HepG2 (cell line): ENCODE results near the gene DCDC2. TPM values are rescaled to one million over a fixed set of nuclear protein-coding genes. Genes with fewer than 3 reads are reported as not detected.

ENCODE experiments used
- ATAC-seq: fragments of 200-7000 bp; cut with Tn5 transposase; 3 replicates; pipeline ENCODE4 v1.9.1; 2020; ENCODE audit warnings: mild to moderate bottlenecking, moderate library complexity
- BruUV-seq: library from RNA; stranded (reverse); fragments of 400-500 nt; replicated peaks from 2 replicates; lab custom pipeline; 2021; lab: Mats Ljungman, UMichigan
- CTCF ChIA-PET: fragments of 300-600 bp; formaldehyde crosslinking; extraction: SDS; loops from one replicate; lab custom pipeline; 2021; ENCODE audit warnings: low total read pairs, inconsistent platforms, low intra/inter-chr PET ratio; lab: Yijun Ruan, JAX
- POLR2A ChIA-PET: fragments of 350-600 bp; sonication (Branson Sonifier 250); formaldehyde crosslinking; loops from one replicate; lab custom pipeline; 2020; ENCODE audit warnings: antibody characterized with exemption, inconsistent platforms; lab: Yijun Ruan, JAX
- DNase-seq: peaks from one replicate; pipeline ENCODE4 v3.0.0-alpha.2; 2015; ENCODE audit warnings: low spot score
- FAIRE-seq: peaks from 3 replicates; lab custom pipeline; 2011; peaks lifted over from hg19 to GRCh38; lab: Jason Lieb, UNC
- H2AFZ ChIP-seq: one replicate; pipeline ENCODE4 v1.6.1; 2011; ENCODE audit warnings: low read length, inconsistent platforms
- H3K27ac ChIP-seq: fragments of 300-600 bp; 3 replicates; pipeline ENCODE4 v1.8.0; 2011; ENCODE audit warnings: mixed run types, mild to moderate bottlenecking, mixed read lengths, low read length, inconsistent platforms; ENCODE audit not compliant: insufficient read depth; ENCODE audit errors: extremely low read length
- H3K27me3 ChIP-seq, 2 experiments: fragments of 200-600 bp in 1 of 2; 2 replicates in 1 of 2; 3 replicates in 1 of 2; pipeline versions ENCODE4 v1.6.0 to v1.8.0; 2011; ENCODE audit warnings: low read length in 2 of 2, mild to moderate bottlenecking in 2 of 2, moderate library complexity in 2 of 2, inconsistent platforms in 1 of 2; ENCODE audit not compliant: insufficient read depth in 2 of 2, control insufficient read depth in 1 of 2
- H3K36me3 ChIP-seq, 2 experiments: fragments of 200-600 bp in 1 of 2; replicated peaks in 1 of 2; 2 replicates in 1 of 2; 3 replicates in 1 of 2; pipeline versions ENCODE4 v1.5.1 to v1.8.0; 2011; ENCODE audit warnings: low read length in 2 of 2, inconsistent platforms in 1 of 2; ENCODE audit not compliant: insufficient read depth in 2 of 2, control insufficient read depth in 1 of 2
- H3K4me1 ChIP-seq: 2 replicates; pipeline ENCODE4 v1.5.1; 2012; ENCODE audit warnings: low read length, inconsistent platforms; ENCODE audit not compliant: insufficient read depth
- H3K4me2 ChIP-seq: 2 replicates; pipeline ENCODE4 v1.6.0; 2011; ENCODE audit warnings: low read depth, low read length, inconsistent platforms
- H3K4me3 ChIP-seq, 3 experiments: fragments of 200-600 bp in 1 of 3; sonication (generic), shearing (Covaris generic) in 1 of 3; replicated peaks in 1 of 3; 2 replicates each; pipeline ENCODE4 v1.5.1; 2011 to 2016; ENCODE audit warnings: low read length in 3 of 3, inconsistent platforms in 2 of 3, low read depth in 2 of 3, mild to moderate bottlenecking in 2 of 3, control low read depth in 1 of 3, mixed read lengths in 1 of 3; ENCODE audit not compliant: insufficient read depth in 1 of 3
- H3K79me2 ChIP-seq: one replicate; pipeline ENCODE4 v1.6.1; 2011; ENCODE audit warnings: low read length, inconsistent platforms; ENCODE audit not compliant: insufficient read depth
- H3K9ac ChIP-seq: 2 replicates; pipeline ENCODE4 v1.6.0; 2011; ENCODE audit warnings: mild to moderate bottlenecking, low read depth, low read length, inconsistent platforms; ENCODE audit not compliant: insufficient read depth
- H3K9me3 ChIP-seq: 2 replicates; pipeline ENCODE4 v1.5.1; 2012; ENCODE audit warnings: mild to moderate bottlenecking, low read length
- H4K20me1 ChIP-seq: 2 replicates; pipeline ENCODE4 v1.6.0; 2011; ENCODE audit warnings: inconsistent platforms, mild to moderate bottlenecking, low read length, moderate library complexity; ENCODE audit not compliant: insufficient read depth
- MAZ ChIP-seq, 2 experiments: sonication (generic) in 1 of 2; formaldehyde crosslinking in 1 of 2; IDR thresholded peaks; 2 replicates each; pipeline versions ENCODE4 v1.5.0 to v1.6.1; 2012 to 2020; ENCODE audit warnings: low read depth in 2 of 2, mild to moderate bottlenecking in 2 of 2, borderline replicate concordance in 1 of 2, improper control_type of control experiment in 1 of 2, low read length in 1 of 2, missing genetic modification reagents in 1 of 2, moderate library complexity in 1 of 2
- NCOR1 ChIP-seq: fragments of 200-600 bp; sonication (generic); IDR thresholded peaks from 2 replicates; pipeline ENCODE4 v1.7.0; 2017; ENCODE audit warnings: antibody characterized with exemption, low read length, borderline replicate concordance
- SRSF9 ChIP-seq: fragments of 200-400 bp; formaldehyde crosslinking; IDR thresholded peaks from 2 replicates; pipeline ENCODE4 v1.6.1; 2018; ENCODE audit warnings: borderline replicate concordance, mild to moderate bottlenecking, low read depth, low read length; ENCODE audit not compliant: insufficient read depth, poor library complexity, severe bottlenecking
- TARDBP ChIP-seq: sonication (generic); formaldehyde crosslinking; IDR thresholded peaks from 2 replicates; pipeline ENCODE4 v1.8.0; 2022; ENCODE audit warnings: mild to moderate bottlenecking, missing genetic modification reagents
- TBX3 ChIP-seq: fragments of 450-650 bp; IDR thresholded peaks from 2 replicates; pipeline ENCODE4 v1.6.1; 2017; ENCODE audit warnings: antibody characterized with exemption, mild to moderate bottlenecking, inconsistent platforms, borderline replicate concordance
- THAP11 ChIP-seq: IDR thresholded peaks from 2 replicates; pipeline ENCODE4 v1.6.1; 2016; ENCODE audit warnings: missing biosample characterization, missing genetic modification reagents
- WIZ ChIP-seq: sonication (generic); formaldehyde crosslinking; IDR thresholded peaks from 2 replicates; pipeline ENCODE4 v1.5.1; 2020; ENCODE audit warnings: mild to moderate bottlenecking, missing genetic modification reagents
- ZBTB7A ChIP-seq: sonication (generic); formaldehyde crosslinking; IDR thresholded peaks from 2 replicates; pipeline ENCODE4 v1.8.0; 2022; ENCODE audit warnings: mild to moderate bottlenecking, missing genetic modification reagents
- ZNF234 ChIP-seq: sonication (generic); formaldehyde crosslinking; conservative IDR thresholded peaks from 2 replicates; pipeline ENCODE4 v1.5.1; 2020; ENCODE audit warnings: mild to moderate bottlenecking, missing genetic modification reagents
- ZNF350 ChIP-seq: sonication (generic); formaldehyde crosslinking; IDR thresholded peaks from 2 replicates; pipeline ENCODE4 v1.4.0; 2020; ENCODE audit warnings: mild to moderate bottlenecking, low read depth, missing genetic modification reagents, borderline replicate concordance
- ZNF446 ChIP-seq: sonication (generic); formaldehyde crosslinking; IDR thresholded peaks from 2 replicates; pipeline ENCODE4 v1.5.0; 2020; ENCODE audit warnings: mild to moderate bottlenecking, missing genetic modification reagents
- ZNF550 ChIP-seq: sonication (generic); formaldehyde crosslinking; IDR thresholded peaks from 2 replicates; pipeline ENCODE4 v1.4.0; 2020; ENCODE audit warnings: mild to moderate bottlenecking, missing genetic modification reagents, borderline replicate concordance
- ZNF75D ChIP-seq: sonication (generic); formaldehyde crosslinking; IDR thresholded peaks from 2 replicates; pipeline ENCODE4 v1.8.1; 2023; ENCODE audit warnings: missing genetic modification reagents, mild to moderate bottlenecking, borderline replicate concordance
- ZNF891 ChIP-seq: sonication (generic); formaldehyde crosslinking; IDR thresholded peaks from 2 replicates; pipeline ENCODE4 v1.5.0; 2020; ENCODE audit warnings: mild to moderate bottlenecking, missing genetic modification reagents
- WGBS: methylation state at CpG from one replicate; pipeline ENCODE4 v1.1.6; 2017; ENCODE audit warnings: low lambda C conversion rate; 5-methylcytosine and 5-hydroxymethylcytosine counted together
- in situ Hi-C: cut with HindIII; loops from 2 replicates; pipeline ENCODE4 v1.10.0; 2017; ENCODE audit warnings: low pct_unique_long_range_greater_than_20kb; ENCODE audit not compliant: extremely low pct_ligation_motif_present
- intact Hi-C: fragments of 100-400 bp; cut with micrococcal nuclease; formaldehyde crosslinking; loops from one replicate; pipeline ENCODE4 v1.10.0; 2022; ENCODE audit not compliant: unreplicated experiment
- polyA plus RNA-seq, 8 experiments: library from polyadenylated mRNA; depleted of rRNA in 3 of 8; stranded (reverse) in 7 of 8; unstranded in 1 of 8; fragments of >200 nt; fragmentation: Illumina TruSeq in 4 of 8; extraction: Trizol in 4 of 8; gene quantifications; 2 replicates each; pipeline versions ENCODE4 v1.2.1 to v1.2.3, GENCODE V29; 2011 to 2016; ENCODE audit warnings: low read depth in 4 of 8, missing spikeins in 1 of 8, mixed read lengths in 1 of 8; ENCODE audit not compliant: insufficient read depth in 1 of 8
- total RNA-seq, 5 experiments: library from RNA; depleted of rRNA; stranded (reverse); fragments of >200 nt; fragmentation: Illumina TruSeq; extraction: Trizol; gene quantifications; 2 replicates each; pipeline ENCODE4 v1.2.3, GENCODE V29; 2016; ENCODE audit warnings: low read depth in 1 of 5
- TF ChIP-seq, protein P1 (sequence below): sonication (generic); formaldehyde crosslinking; IDR thresholded peaks from 2 replicates; pipeline ENCODE4 v1.4.0; 2020; ENCODE audit warnings: missing genetic modification reagents, mild to moderate bottlenecking, borderline replicate concordance
- TF ChIP-seq, protein P2 (sequence below): sonication (generic); formaldehyde crosslinking; IDR thresholded peaks from 2 replicates; pipeline ENCODE4 v1.5.0; 2020; ENCODE audit warnings: mild to moderate bottlenecking, low read depth, missing genetic modification reagents, borderline replicate concordance

Gene DCDC2
- total and polyA plus RNA-seq, 2 of the 13 experiments (the other 11 are each of a cell fraction or from before 2014, with no cell fraction given), result 9.0 to 36.2 TPM

DNA sequence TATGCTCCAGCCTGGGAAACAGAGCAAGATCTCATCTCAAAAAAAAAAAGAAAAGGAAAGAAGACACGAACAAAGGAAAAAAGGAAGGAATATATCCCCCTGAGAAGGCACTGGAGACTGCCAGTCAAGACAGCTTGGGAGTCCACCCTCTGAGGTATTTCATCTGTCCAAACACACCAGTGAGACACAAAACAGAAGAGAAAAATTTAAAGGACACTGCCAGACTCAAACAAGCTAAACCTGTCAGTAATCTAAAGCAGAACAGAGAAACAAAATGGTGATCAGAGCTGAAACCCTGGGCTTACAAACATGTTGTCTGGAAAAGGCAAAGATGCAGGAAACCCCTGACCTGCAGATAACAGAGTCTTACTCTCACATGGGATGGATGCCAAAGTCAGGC is 114.9 kb downstream of the DCDC2 start:
- H3K36me3 ChIP-seq, result peaks cover 13 to 16% of the 10 kb centered on the region in 2 experiments; a peak in 4 of 5 replicates
- H3K4me3 ChIP-seq, result no peak overlapping the region
- H3K79me2 ChIP-seq, result no peaks in the 10 kb centered on the region
- H3K9ac ChIP-seq, result no peak overlapping the region
- H3K9me3 ChIP-seq, result no peaks in the 10 kb centered on the region
- ATAC-seq, result no peak
- no TSS peak for BruUV-seq
- TF ChIP-seq TBX3 (no peak), ZNF234 (CRISPR knock-in tag) (no peak), MAZ (IDR thresholded peaks at IDR 0.05; ENCODE audit: borderline replicate concordance, low read depth, low read length) (no peak), MAZ (CRISPR knock-in tag; IDR thresholded peaks at IDR 0.05; ENCODE audit: low read depth) (no peak), ZNF75D (CRISPR knock-in tag) (no peak), THAP11 (no peak), NCOR1 (no peak), ZNF350 (no peak), ZBTB7A (CRISPR knock-in tag) (no peak), ZNF446 (CRISPR knock-in tag) (no peak), ZNF550 (CRISPR knock-in tag) (no peak), SRSF9 (no peak), ZNF891 (no peak), TARDBP (CRISPR knock-in tag) (no peak), WIZ (CRISPR knock-in tag) (no peak)
- TF ChIP-seq, protein P1, sequence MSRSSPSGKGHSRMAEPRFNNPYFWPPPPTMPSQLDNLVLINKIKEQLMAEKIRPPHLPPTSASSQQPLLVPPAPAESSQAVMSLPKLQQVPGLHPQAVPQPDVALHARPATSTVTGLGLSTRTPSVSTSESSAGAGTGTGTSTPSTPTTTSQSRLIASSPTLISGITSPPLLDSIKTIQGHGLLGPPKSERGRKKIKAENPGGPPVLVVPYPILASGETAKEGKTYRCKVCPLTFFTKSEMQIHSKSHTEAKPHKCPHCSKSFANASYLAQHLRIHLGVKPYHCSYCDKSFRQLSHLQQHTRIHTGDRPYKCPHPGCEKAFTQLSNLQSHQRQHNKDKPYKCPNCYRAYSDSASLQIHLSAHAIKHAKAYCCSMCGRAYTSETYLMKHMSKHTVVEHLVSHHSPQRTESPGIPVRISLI, result no peak
- TF ChIP-seq, protein P2, sequence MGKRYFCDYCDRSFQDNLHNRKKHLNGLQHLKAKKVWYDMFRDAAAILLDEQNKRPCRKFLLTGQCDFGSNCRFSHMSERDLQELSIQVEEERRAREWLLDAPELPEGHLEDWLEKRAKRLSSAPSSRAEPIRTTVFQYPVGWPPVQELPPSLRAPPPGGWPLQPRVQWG (CRISPR knock-in tag), result no peak
- ChIA-PET CTCF (no interaction called here), POLR2A (no interaction called here)
- no peak overlapping the region for H2AFZ ChIP-seq
- intact Hi-C loops, result no loop called here
- 87% methylated on average over 1 of the region's 1 CpG for WGBS
- in situ Hi-C loops, result no loop called here
- H3K4me2 ChIP-seq, result no peak overlapping the region
- H4K20me1 ChIP-seq, result peaks cover 2% of the 10 kb centered on the region; the same call in 1 of the 2 replicates
- H3K27me3 ChIP-seq, result no peaks in the 10 kb centered on the region
- H3K27ac ChIP-seq, result no peak overlapping the region
- no peak for DNase-seq
- H3K4me1 ChIP-seq, result peaks cover 17% of the 10 kb centered on the region
- FAIRE-seq, result no peak
